Astrocyte of the spinal cord (primary cell): Measurements from ENCODE around the gene RRBP1.

Experiments used
- DNase-seq: peaks from one replicate; pipeline ENCODE4 v3.0.0; 2011; ENCODE audit warnings: low read depth, low spot score
- H3K4me3 ChIP-seq: 2 replicates; pipeline ENCODE4 v1.5.1; 2011; ENCODE audit warnings: low read depth, mild to moderate bottlenecking, low read length, moderate library complexity
- in situ Hi-C: cut with HindIII; loops from 2 replicates; pipeline ENCODE4 v1.10.0; 2017; ENCODE audit warnings: low sequenced_read_pairs
- TF ChIP-seq, protein P1 (sequence below): IDR thresholded peaks from 2 replicates; pipeline ENCODE4 v1.5.1; 2012; ENCODE audit warnings: low read depth, mild to moderate bottlenecking, low read length, inconsistent platforms

Gene RRBP1

DNA sequence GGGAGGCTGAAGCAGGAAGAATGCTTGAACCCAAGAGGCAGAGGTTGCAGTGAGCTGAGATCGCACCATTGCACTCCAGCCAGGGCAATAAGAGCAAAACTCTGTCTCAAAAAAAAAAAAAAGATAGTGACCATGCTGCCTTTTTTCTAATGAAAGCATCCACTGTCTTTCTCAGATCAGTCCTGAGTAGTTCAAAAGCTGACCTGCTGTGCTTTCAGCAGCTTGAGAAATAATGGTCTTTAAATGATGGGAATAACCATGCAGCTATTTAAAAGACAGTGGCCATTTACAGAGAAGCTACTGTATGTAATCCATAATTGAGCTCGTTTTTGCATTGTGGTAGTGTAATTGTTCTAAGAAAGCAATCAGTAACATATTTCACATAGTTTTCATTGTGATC, 76.0 kb downstream of the RRBP1 start:
- TF ChIP-seq, protein P1, sequence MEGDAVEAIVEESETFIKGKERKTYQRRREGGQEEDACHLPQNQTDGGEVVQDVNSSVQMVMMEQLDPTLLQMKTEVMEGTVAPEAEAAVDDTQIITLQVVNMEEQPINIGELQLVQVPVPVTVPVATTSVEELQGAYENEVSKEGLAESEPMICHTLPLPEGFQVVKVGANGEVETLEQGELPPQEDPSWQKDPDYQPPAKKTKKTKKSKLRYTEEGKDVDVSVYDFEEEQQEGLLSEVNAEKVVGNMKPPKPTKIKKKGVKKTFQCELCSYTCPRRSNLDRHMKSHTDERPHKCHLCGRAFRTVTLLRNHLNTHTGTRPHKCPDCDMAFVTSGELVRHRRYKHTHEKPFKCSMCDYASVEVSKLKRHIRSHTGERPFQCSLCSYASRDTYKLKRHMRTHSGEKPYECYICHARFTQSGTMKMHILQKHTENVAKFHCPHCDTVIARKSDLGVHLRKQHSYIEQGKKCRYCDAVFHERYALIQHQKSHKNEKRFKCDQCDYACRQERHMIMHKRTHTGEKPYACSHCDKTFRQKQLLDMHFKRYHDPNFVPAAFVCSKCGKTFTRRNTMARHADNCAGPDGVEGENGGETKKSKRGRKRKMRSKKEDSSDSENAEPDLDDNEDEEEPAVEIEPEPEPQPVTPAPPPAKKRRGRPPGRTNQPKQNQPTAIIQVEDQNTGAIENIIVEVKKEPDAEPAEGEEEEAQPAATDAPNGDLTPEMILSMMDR, result no peak
- H3K4me3 ChIP-seq, result no peak overlapping the region
- no peak for DNase-seq
- in situ Hi-C loops, result no loop called here

DNA sequence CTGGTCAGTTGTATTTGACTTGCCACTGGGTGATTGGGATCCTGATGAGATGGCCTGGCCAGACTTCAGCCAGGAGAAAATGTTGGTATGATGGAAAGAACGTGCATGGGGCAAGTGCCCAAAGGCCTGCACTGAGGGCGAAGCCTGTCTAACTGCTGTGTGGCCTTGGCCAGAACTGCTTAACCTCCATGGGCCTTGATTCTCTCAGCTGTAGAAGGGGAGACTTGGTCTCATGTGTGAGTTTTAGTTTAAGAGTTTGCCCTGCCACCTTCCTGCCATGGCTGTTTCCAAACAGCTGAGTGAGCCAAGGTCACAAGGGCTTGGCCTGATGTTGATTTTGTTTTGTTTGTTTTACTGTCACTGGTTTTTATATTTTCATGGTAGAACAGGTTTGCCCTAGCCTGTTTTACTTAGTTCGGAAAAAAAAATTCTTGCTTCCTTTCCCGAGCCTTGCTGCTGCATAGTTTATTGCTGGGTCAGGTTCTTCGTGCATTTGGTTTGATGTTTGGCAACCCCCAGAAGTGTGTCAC, 76.8 kb downstream of the RRBP1 start:
- DNase-seq, result no peak
- TF ChIP-seq, protein P1, result no peak
- in situ Hi-C loops, result no loop called here
- H3K4me3 ChIP-seq, result no peak overlapping the region

DNA sequence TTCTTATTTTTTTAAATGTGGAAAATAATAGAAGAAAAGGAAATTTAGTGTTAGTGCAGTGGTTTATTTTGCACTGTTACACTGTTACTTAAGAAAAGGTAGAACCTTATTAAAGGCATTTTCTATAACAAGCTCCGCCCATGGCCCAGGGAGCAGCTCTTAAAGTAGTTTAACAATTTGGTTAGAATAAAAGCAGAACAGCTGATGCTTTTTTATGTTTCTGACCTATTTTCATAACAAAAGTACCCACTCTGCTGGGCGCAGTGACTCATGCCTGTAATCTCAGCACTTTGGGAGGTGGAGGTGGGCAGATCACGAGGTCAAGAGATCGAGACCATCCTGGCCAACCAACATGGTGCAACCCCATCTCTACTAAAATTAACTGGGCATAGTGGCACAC, 79.5 kb downstream of the RRBP1 start:
- TF ChIP-seq, protein P1, result no peak
- in situ Hi-C loops, result no loop called here
- DNase-seq, result no peak
- H3K4me3 ChIP-seq, result no peak overlapping the region

DNA sequence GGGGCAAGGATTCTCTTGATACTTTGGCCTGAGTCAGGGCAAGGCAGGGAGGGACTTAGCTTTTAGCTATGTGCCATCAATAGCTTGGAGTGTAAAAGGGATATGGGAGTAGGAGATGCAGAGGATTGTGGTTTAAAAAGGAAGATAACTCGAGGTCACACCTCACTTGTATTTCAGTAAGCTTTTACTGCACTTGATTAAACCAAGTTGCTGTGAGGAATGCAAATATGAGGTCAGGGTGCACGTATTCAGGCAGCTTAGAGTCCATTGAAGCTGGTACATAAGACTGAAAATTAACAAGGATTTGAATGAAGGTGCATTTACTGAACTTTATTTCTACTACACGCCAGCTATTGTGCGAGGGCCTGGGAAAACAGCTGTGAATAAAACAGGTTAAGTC, 80.1 kb downstream of the RRBP1 start:
- no peak overlapping the region for H3K4me3 ChIP-seq
- in situ Hi-C loops, result no loop called here
- DNase-seq, result no peak
- TF ChIP-seq, protein P1, result no peak

DNA sequence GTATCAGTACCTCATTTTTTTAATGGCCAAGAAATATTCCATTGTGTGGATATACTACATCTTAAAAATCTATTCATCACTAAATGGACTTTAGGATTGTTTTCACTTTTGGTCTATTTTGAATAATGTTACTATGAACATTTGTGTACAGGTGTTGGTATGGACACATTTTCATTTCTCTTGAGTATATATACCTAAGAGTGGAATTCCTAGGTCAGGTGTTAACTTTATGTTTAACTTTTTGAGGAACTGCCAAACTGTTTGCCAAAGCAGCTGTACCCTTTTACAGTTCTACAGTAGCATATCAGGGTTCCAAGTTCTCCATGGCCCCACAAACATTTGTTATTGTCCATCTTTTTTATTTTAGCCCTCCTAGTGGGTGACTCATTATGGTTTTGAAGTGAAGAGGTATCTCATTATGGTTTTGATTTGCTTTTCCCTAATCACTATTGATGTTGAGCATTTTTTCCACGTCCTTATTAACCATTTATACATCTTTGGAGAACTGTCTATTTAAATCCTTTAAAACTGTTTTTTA, 84.0 kb downstream of the RRBP1 start:
- H3K4me3 ChIP-seq, result no peak overlapping the region
- no peak for DNase-seq
- TF ChIP-seq, protein P1, result no peak
- in situ Hi-C loops, result no loop called here

DNA sequence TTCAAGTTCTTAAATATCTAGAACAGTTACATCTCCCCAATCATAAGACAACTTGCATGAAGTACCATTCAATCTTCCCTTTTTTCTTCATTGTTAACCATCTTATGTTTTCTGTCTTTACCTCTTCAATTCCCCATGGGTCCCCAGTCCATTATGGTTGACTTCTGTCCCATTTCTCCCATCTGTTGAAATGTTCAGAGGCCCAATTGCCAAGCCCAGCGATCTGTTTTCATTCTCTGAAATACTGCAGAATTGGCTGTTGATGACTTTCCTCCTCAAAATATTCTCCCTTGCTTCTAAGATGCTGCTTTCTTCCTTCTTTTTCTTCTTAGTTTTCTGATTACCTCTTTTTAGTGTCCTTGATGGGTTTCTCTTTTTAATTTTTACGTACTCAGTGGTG, 86.2 kb downstream of the RRBP1 start:
- H3K4me3 ChIP-seq, result no peak overlapping the region
- in situ Hi-C loops, result no loop called here
- TF ChIP-seq, protein P1, result no peak
- DNase-seq, result no peak
